Lower leg skin (tissue), 4 donors: ENCODE results near the gene SMOC2. TPM values are rescaled to one million over a fixed set of nuclear protein-coding genes. Genes with fewer than 3 reads are reported as not detected.

ENCODE experiments used
- DNase-seq, 2 donors: peaks; one replicate each; pipeline ENCODE4 v3.0.0-alpha.2; 2019; ENCODE audit warnings: low spot score in 2 of 2
- H3K4me3 ChIP-seq: fragments of 200-600 bp; sonication (generic); 2 replicates; pipeline ENCODE4 v1.5.1; 2017; ENCODE audit warnings: mild to moderate bottlenecking, low read depth; ENCODE audit not compliant: poor library complexity, severe bottlenecking
- POLR2A ChIP-seq, 2 donors: fragments of 450-650 bp; IDR thresholded peaks; one replicate each; pipeline ENCODE4 v1.6.1; 2016 to 2017; ENCODE audit warnings: antibody characterized with exemption in 2 of 2, mild to moderate bottlenecking in 1 of 2, moderate library complexity in 1 of 2
- WGBS, 2 donors: methylation state at CpG; one replicate each; pipeline ENCODE4 v1.1.5; 2018; 5-methylcytosine and 5-hydroxymethylcytosine counted together
- intact Hi-C: fragments of 100-400 bp; cut with DNase I; formaldehyde crosslinking; loops from one replicate; pipeline ENCODE4 v1.15.0; 2023; ENCODE audit warnings: low total_unique reads
- total RNA-seq, 4 donors: library from RNA; depleted of rRNA; stranded (reverse); fragments of >200 nt; gene quantifications; one replicate each; pipeline ENCODE4 v1.1.0, GENCODE V29; 2016
- TF ChIP-seq, protein P1 (sequence below), 3 donors: fragments of 450-650 bp; IDR thresholded peaks; one replicate each; pipeline ENCODE4 v1.5.1; 2016; ENCODE audit warnings: antibody characterized with exemption in 3 of 3, mild to moderate bottlenecking in 3 of 3, moderate library complexity in 2 of 3

SMOC2 gene
- total RNA-seq, 4 donors from 2014 or later: 12.5 to 26.1 (median 13.0) TPM

DNA sequence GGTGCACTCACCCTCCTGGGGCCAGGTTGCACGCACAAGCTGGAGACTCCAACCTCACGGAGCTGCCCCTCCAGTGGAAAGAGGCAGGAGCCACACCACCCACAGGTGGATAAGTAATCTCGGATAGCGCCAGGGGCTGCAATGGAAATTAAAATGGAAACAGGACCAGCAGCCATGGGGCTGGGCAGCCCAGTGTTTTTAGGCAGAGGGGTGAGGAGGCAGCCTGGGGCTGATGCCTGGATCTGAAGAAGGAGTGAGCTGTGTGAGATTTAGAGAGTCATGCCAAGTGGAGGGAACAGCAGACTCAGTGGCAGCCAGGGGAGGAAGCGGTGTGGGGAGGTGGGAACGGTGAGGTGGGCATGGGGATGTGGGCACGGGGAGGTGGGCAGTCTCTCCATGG is 275.6 kb downstream of the SMOC2 start:
- 84 to 93% methylated on average over 7 of the region's 7 CpGs for WGBS, 2 donors
- DNase-seq: peak in 1 of 2 donors; percentile 9
- intact Hi-C loops: no loop called here

DNA sequence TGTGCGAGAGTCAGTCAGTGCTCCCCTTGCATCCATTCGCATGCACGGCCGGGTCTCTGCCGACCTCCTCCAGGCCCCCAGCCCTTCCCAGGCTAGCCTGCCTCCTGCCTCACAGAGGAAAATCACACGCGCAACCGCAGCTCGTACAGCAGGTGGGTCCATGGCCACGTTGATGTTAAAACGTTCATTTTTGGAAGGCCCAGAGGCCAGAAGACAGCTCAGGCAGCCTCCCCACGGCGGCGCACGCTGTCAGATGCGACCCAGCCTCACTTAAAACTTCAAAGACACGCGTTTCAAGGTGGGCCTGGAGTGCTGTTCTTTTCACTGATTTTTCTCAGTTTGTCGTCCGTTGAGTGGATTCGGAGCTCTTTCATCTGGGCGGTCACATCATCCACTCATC is 276.5 kb downstream of the SMOC2 start:
- intact Hi-C loops: no loop called here
- no peak overlapping the region for H3K4me3 ChIP-seq
- TF ChIP-seq, protein P1, sequence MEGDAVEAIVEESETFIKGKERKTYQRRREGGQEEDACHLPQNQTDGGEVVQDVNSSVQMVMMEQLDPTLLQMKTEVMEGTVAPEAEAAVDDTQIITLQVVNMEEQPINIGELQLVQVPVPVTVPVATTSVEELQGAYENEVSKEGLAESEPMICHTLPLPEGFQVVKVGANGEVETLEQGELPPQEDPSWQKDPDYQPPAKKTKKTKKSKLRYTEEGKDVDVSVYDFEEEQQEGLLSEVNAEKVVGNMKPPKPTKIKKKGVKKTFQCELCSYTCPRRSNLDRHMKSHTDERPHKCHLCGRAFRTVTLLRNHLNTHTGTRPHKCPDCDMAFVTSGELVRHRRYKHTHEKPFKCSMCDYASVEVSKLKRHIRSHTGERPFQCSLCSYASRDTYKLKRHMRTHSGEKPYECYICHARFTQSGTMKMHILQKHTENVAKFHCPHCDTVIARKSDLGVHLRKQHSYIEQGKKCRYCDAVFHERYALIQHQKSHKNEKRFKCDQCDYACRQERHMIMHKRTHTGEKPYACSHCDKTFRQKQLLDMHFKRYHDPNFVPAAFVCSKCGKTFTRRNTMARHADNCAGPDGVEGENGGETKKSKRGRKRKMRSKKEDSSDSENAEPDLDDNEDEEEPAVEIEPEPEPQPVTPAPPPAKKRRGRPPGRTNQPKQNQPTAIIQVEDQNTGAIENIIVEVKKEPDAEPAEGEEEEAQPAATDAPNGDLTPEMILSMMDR (IDR thresholded peaks at IDR 0.05): no peak
- no peak for TF ChIP-seq POLR2A (IDR thresholded peaks at IDR 0.05)
- WGBS, 2 donors: 91 to 93% methylated on average over 22 of the region's 22 CpGs
- peak in 1 of 2 donors; percentile 5 for DNase-seq

More for the DNA sequence above, 275.6 kb downstream of the SMOC2 start:
- H3K4me3 ChIP-seq: no peak overlapping the region
- TF ChIP-seq, protein P1 (IDR thresholded peaks at IDR 0.05): no peak
- no peak for TF ChIP-seq POLR2A (IDR thresholded peaks at IDR 0.05)

Other genes starting within 250 kb of the SMOC2 start
- gene DACT2, start 121.4 kb upstream of the SMOC2 start, total RNA-seq: 10 to 100 TPM; 11.1 to 19.1 (median 15.4) TPM